RCC 7860 (cell line): Measurements from ENCODE around the gene TRIO.
"Not testable (repeated sequence)": the region's sequence is repeated elsewhere in the genome, so short reads cannot be mapped to it uniquely, and the experiment has no call there.

Experiments used
- DNase-seq: peaks from one replicate; pipeline ENCODE4 v3.0.0-alpha.2; 2015; ENCODE audit warnings: low spot score
- FAIRE-seq: peaks from 2 replicates; lab custom pipeline; 2012; peaks lifted over from hg19 to GRCh38; lab: Jason Lieb, UNC

TRIO gene

DNA sequence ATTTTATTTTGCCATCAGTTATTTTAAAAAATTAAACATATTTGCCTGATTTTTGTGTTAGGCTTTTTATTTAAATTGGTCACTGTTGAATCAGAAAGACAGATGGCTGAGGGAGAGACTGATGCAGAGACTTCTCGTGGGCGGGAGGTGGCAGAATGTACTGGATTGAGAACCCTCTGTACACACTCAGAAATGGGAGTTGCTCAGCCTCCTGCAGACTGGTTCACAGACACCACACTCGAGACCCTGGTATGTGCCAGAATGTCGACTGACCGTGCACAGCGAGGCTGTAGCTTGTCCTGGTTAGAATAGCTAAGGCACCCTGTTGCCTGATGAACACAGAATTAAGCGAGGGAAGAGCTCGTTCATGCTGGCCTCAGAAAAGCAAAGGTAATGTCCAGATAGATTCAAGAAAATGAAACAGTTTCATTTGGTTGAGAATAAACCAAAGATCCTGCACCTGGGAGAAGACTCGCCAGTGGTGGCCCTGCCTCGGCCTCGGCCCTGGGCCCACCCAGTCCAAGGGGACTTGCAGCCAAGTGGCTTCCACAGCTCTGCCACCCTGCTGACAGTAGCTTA lies 367.1 kb downstream of the TRIO start:
- FAIRE-seq: no peak
- no peak for DNase-seq

DNA sequence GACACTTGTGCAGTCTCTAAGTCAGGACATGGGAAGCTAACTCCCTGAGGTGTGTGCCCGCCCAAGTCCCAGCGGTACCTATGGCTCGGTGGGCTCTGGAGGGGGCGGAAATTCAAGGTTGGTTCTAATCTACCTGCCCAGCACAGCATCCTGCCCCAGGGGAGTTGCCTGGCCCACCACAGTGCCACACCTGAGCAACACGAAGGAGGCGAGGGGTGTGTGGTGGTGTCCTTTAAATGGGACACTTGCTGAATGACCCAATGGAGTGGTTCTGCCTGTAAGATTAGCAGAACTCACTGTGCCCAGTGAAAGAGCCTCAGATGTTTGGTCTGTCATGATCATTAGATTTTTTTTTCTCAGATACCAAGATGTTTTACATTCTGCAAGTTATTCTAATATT lies 367.7 kb downstream of the TRIO start:
- FAIRE-seq (no peak), DNase-seq (no peak)

DNA sequence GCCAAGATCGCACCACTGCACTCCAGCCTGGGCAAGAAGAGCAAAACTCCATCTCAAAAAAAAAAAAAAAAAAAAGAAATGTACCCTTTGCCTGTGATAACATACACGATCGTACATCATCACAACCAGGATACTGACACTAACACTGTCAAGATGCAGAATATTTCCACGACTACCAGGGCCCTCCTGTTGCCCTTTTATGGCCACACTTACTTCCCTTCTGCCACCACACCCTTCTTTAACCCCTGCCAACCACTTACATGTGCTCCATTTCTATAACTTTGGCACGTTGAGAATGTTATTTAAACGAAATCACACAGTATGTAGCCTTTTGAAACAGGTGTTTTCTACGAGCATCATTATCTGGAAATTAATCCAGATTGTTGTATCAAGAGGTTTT lies 369.4 kb downstream of the TRIO start:
- FAIRE-seq (no peak), DNase-seq (no peak)

DNA sequence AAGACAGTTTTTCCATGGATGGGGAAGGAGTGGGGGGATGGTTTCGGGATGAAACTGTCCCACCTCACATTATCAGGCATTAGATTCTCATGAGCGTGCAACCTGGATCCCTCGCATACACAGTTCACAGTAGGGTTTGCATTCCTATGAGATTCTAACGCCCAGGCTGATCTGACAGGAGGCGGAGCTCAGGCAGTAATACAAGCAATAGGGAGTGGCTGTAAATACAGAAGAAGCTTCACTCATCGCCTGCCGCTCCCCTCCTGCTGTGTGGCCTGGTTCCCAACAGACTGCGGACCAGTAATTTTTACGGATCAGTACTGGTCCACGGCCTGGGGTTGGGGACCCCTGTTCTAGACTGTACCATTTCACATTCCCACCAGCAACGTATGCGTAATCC lies 370.1 kb downstream of the TRIO start:
- DNase-seq: no peak
- FAIRE-seq: no peak

DNA sequence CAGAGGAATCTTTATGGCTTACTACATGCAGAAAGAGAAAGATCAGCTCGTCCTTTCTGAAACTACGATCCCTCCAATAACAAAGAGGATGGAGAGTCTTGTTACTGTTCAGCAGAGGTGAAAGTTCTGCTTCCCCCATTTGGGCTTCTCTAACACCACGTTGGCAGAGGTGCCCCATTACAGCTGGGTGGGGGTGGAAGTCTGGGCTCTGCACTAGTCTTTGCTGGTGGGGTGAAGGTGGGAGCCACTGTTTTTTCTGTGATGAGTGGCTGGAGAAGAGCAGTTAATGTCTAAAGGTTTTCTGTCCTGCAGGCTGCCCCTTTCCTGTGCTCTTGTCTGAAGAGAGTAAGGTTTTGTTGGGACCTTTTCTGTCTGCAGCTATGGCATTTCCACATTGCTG lies 373.8 kb downstream of the TRIO start:
- FAIRE-seq (no peak), DNase-seq (no peak)

DNA sequence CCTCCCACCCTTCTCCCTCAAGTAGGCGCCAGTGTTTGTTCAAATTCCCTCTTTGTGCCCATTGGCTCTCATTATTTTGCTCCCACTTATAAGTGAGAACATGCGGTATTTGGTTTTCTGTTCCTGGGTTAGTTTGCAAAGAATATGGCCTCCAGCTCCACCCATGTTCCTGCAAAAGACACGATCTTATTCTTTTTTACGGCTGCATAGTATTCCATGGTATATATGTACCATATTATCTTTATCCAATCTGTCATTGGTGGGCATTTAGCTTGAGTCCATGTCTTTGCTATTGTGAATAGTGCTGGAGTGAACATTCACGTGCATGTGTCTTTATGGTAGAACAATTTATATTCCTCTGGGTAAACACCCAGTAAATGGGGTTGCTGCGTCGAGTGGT lies 375.5 kb downstream of the TRIO start:
- DNase-seq (no peak), FAIRE-seq (no peak)

DNA sequence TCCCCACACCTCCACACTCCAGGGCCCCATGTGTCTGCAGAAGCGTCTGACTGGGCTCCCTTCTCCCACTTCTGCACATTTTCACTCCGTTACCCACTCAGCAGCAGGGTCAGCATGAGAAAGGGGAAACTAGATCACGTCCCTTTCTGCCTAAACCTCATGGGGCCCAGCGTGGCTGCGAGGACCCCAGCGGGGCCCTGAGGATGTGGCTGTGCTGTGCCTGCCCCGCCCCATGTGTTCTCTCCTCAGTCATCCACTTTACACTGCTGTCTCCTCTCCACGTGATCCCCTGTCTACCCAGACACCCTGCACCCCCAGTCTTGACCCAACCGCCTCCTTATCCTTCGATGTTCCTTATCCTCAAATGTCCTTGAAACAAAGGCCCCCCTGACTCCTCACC lies 378.6 kb downstream of the TRIO start:
- DNase-seq: no peak
- FAIRE-seq: no peak

DNA sequence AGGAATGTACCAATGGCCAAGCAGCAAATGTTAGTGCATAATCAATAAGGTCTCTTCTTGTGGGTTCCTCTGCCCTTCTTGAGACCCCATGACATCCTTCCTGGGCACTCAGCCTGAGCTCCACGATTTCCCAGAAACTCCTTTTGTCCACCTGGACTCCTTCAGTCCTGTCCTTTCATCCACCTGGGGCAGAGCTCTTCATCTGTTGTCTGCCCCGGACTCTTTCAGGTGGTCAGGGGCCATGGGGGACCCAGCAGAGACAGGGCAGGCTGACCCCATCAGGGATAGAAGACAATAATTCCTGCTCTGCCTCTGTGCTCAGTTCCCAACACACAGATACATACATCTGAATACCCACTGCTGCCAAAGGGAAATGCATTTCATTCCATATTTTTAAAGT lies 379.6 kb downstream of the TRIO start:
- DNase-seq: no peak
- no peak for FAIRE-seq

DNA sequence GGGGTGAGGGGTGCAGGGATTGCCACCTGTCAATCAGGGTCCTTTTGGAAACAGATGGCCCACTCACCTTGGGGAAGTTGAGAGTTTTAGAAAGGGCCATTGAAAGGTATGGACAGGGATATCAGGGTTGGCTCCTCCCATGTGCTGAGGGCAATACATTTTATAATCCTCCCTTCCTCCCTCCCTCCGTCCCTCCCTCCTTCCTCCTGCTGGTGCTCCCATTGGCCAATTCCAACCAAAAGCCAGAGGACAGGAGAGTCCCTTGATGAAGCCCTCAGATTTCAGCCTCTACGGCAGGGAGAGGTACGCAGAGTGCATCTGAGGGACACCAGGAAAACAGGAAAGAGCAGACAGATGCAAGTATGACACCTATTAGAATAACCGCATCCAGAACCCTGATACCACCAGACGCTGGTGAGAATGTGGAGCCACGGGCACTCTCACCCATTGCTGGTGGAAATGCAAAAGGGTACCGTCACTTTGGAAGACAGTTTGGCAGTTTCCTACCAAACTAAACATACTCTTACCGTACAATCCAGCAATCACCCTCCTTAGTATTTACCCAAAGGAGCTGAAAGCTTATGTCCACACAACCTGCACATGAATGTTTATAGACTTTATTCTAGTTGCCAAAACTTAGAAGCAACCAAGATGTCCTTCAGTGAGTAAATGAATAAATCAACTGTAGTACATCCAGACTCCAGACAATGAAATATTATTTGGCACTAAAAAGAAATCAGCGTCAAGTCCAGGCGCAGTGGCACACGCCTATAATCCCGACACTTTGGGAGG lies 380.3 kb downstream of the TRIO start:
- FAIRE-seq: no peak
- DNase-seq: no peak

DNA sequence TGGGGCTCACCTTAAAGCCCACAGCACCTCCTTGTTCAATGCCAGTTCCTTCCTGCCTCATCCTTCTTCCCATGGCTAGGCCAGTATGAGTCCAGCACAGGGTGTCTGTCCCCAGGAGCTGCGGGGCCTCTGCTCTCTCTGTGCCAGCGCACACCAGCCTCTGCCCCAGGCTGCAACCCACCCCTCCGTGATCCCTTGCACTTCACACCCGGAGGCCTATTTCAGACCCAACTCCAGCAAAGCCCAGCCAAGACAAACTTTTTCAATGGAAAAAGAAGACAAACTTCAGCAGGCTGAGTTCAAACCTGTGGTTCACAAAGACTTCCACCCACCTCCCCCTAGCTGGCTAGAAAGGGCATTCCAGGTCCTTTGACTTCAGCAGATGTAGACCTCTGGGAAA lies 382.3 kb downstream of the TRIO start:
- DNase-seq (no peak), FAIRE-seq (no peak)

DNA sequence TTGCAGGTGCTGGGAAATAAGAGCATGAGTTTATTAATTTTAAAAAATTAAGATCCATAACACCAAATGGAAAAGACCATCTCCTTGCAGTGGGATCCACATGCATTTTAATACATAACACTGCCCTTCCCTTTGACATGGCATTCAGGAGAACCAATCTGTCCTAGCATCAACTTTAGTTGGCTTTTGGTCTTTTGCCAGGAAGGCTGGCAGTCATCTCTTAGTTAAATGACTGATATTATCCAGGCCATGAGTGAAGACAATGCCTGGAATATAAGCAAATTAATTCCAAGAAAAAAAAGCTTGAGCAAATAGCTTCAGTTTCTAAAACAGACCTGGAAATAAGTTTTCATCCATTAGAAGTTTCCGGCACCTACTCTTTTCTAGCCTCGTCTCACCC lies 383.4 kb downstream of the TRIO start:
- FAIRE-seq (no peak), DNase-seq (no peak)

DNA sequence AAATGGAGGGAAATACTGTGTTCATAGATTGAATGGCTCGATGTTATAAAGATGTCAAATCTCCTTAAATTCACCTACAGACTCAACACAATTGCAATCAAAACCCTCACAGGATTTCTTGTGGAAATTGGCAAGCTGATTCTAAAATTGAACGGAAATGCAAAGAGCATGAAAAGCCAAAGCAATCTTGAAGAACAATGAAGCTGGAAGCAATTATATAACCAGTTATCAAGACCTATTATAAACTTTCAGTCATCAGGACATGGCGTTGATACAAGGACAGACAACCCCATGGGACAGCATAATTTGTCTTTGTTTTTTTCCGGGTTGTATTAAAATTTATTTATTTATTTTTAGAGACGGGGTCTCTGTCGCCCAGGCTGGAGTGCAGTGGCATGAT lies 385.0 kb downstream of the TRIO start:
- no peak for DNase-seq

DNA sequence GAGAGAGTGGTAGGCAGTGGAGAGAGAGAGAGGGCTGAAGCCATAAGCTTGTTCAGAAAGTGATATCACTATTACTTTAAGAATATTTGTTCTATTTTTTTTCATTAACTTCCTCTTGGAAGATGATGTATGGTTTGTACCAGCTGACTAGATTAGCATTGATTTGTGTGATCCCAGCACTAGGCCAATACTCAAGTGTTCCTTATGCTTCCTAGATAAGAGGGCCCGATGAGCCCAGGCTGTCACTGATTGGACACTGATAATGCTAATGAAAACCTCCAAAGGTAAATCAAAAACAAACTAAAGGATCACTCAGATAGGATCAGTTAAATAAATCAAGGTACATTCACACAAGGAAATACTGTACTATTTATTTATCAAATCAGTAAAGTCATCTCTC lies 385.8 kb downstream of the TRIO start:
- FAIRE-seq: no peak
- no peak for DNase-seq

More for the DNA sequence above, 385.0 kb downstream of the TRIO start:
- FAIRE-seq: no peak

DNA sequence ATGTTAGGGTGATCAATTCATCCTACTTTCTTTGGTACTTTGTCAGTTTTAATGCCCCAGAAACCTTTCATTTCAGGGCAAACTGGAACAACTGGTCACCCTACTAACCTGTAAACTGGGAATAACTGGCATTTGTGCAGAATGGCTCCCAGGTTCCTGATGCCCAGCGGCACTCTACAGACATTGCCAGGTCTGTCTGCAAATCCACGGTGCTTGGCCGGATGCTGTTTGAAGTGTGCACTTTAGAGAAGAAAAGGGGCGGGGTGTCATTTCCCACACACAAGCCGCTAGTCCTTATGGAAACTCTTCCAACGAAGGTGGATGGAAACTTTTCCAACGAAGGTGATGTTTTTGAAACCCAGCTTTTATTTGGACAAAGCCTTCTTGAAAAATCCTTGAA lies 388.5 kb downstream of the TRIO start:
- no peak for FAIRE-seq
- DNase-seq: no peak

DNA sequence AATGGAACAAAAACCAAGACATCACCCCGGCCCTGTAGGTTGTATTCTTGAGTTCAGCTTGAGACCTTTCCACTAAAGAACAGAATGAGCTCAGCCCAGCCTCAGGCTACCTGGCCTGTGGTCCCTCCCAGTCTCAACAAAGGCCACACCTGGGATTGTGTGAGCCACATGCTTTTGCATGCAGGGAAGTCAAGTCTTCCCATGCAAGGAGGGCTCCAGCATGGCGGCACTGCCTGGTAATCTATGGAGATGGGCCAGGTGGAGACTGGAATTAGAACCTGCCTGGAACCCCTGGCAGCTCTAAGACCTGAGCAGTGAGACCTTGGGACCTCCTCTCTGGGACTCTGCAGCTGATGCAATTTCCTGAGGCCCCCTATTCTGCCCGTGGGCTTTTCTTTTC lies 389.0 kb downstream of the TRIO start:
- DNase-seq (no peak), FAIRE-seq (no peak)

DNA sequence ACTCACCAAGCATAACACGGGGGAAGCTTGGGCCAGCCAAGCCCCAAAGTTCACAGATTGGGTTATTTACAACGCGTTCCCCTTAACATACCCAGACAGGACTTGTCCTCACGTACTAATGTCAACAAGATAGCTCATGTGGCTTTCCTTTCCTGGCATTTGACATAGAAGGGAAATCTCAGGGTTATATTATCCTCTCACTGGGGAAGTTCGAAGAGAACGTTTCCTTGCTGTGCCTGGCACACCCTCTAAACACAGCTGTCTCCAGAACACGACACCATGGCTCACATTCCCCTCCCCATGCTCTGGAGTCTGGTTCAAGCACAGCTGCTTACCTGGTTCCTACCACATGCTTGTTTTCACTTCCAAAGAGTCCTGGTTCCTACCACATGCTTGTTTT lies 391.6 kb downstream of the TRIO start:
- FAIRE-seq (no peak), DNase-seq (no peak)

DNA sequence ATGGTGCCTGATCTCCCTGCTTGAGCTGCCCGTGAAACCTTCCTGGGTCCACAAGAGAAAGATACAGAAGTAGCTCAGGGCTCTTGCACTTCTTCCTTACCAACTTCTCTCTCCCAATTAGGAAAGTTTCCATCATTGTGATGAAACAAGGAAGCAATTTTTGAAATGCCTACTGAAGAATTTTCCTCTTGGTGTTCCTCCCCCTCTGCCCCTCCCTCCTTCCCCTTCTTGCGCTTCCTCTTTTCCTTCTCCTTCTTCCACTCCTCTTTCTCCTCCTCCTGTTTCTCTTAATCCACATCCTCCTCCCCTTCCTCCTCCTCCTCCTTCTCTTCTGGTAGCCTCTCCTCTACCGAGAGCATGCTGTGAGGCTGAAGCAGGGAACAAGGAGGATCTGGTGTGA lies 402.2 kb downstream of the TRIO start:
- DNase-seq (no peak), FAIRE-seq (no peak)

DNA sequence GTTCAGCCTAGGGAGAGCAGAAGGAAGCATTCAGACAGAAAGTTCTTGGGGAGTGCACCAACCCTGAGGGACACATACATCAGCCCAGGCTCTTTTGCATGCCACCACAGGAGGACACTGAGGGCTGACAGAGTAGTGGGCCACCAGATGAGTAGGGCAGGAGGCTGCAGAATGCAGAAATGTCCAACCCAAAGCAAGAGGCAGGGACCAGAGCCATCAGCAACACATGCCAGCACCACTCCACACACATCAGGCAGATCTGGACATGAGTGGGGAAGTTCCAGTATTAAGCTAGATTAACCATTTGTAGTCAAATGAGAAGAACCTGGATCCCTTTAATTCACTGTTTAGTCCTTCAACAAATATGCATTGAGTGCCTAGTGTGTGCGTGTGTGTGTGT lies 402.7 kb downstream of the TRIO start:
- FAIRE-seq: no peak

DNA sequence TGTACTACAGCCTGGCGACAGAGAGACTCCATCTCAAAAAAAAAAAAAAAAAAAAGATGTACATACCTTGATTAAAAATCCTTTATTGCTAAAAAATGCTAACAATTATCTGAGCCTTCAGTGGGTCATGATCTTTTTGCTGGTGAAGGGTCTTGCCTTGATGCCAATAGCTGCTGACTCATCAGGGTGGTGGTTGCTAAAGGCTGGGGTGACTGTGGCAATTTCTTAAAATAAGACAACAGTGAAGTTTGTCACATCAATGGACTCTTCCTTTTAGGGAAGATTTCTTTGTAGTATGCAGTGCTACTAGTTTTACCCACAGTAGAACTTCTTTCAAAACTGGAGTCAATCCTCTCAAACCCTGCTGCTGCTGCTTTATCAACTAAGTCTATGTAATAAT lies 404.5 kb downstream of the TRIO start:
- DNase-seq: no peak
- no peak for FAIRE-seq

More for the DNA sequence above, 402.7 kb downstream of the TRIO start:
- no peak for DNase-seq

DNA sequence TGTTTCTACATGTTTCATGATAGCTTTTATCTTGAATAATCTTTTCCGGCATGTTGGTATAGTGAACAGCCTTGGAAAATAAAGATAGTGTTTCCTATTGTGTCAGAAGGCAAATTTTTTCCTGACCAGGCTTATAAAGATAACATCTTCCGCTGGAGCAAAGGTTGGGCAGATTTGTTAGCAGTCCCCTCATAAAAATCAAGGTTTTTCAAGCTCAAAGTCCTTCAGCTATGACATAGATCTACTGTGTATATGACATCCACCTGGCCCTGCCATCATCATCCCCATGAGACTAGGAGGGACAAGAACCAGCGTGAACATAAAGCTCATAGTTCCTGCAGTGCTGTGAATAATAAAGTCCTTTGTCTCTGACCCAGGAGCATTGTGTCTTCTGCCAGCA lies 408.1 kb downstream of the TRIO start:
- FAIRE-seq (no peak), DNase-seq (no peak)

DNA sequence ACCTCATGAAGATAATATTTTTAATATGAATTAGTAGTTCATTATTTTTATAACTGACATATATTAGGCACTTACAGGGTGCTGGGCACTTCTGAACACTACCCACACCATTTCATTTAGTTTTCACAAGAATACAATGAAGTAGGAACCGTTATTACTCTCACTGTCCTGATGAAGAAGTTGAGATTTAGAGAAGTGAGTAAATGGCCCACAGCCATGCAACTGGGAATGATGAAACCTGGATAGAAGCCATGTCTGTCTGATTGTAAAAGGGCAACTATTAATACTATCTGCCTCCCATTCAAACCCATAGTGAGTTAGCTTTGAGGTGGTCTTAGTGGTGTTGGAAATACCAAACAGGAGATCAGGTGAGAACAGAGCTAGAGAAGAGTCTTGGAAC lies 408.9 kb downstream of the TRIO start:
- FAIRE-seq: no peak

DNA sequence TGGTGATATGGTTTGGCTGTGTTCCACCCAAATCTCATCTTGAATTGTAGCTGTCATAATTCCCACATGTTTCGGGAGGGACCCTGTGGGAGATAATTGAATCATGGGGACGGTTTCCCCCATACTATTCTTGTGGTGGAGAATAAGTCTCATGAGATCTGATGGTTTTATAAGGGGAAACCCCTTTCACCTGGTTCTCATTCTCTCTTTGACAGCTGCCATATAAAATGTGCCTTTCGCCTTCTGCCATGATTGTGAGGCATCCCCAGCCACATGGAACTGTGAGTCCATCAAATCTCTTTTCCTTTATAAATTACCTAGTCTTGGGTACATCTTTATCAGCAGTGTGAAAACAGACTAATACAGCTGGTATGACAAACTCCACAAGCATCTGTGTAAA lies 411.1 kb downstream of the TRIO start:
- not testable (repeated sequence) for DNase-seq, FAIRE-seq

More for the DNA sequence above, 408.9 kb downstream of the TRIO start:
- DNase-seq: no peak

DNA sequence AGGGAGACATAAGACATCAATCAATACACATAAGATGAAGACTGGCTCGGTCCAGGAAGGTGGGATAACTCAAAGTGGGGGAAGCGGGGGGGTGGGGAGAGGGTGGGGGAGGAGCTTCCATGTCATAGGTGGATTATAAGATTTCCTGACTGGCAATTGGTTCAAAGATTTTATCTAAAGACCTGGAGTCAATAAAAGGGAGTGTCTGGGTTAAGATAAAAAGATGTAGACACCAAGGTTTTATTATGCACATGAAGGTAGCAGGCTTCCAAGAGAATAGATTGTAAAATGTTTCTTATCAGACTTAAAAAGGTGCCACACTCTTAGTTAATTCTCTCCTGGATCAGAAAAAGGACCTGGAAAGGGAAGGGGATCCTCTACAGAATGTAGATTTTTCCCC lies 412.9 kb downstream of the TRIO start:
- DNase-seq (no peak), FAIRE-seq (no peak)
